Ascending aorta (tissue), 2 donors: ENCODE results near the gene GLT8D2. TPM values are rescaled to one million over a fixed set of nuclear protein-coding genes. Genes with fewer than 3 reads are reported as not detected.

Experiments
- DNase-seq, 2 donors: peaks; one replicate each; pipeline ENCODE4 v3.0.0-alpha.2; 2019; ENCODE audit warnings: low spot score in 2 of 2
- H3K27ac ChIP-seq, 2 donors: fragments of 200-600 bp; sonication (generic); one replicate each; pipeline ENCODE4 v1.5.1; 2016 to 2017; ENCODE audit warnings: mild to moderate bottlenecking in 1 of 2
- H3K27me3 ChIP-seq: fragments of 200-600 bp; sonication (generic); one replicate; pipeline ENCODE4 v1.5.1; 2017
- H3K36me3 ChIP-seq, 2 donors: fragments of 200-600 bp; sonication (generic); one replicate each; pipeline ENCODE4 v1.5.1; 2016
- H3K4me1 ChIP-seq, 2 donors: fragments of 200-600 bp; sonication (generic); one replicate each; pipeline ENCODE4 v1.5.1; 2016 to 2017; ENCODE audit warnings: mild to moderate bottlenecking in 1 of 2
- H3K4me3 ChIP-seq, 2 donors: fragments of 200-600 bp; sonication (generic); one replicate each; pipeline ENCODE4 v1.5.1; 2016 to 2017; ENCODE audit warnings: mild to moderate bottlenecking in 1 of 2
- H3K9me3 ChIP-seq, 2 donors: fragments of 200-600 bp; sonication (generic); one replicate each; pipeline ENCODE4 v1.5.1; 2016
- CTCF ChIP-seq, 3 experiments: fragments of 200-600 bp in 2 of 3; fragments of 450-650 bp in 1 of 3; sonication (generic) in 2 of 3; IDR thresholded peaks; one replicate each; pipeline ENCODE4 v1.5.1; 2016 to 2019; ENCODE audit warnings: antibody characterized with exemption in 3 of 3, mild to moderate bottlenecking in 1 of 3, moderate library complexity in 1 of 3
- intact Hi-C: fragments of 100-400 bp; cut with DNase I; formaldehyde crosslinking; loops from one replicate; pipeline ENCODE4 v1.15.1; 2023
- total RNA-seq: library from RNA; depleted of rRNA; stranded (reverse); fragments of >200 nt; gene quantifications from one replicate; pipeline ENCODE4 v1.1.0, GENCODE V29; 2016

The GLT8D2 gene
- total RNA-seq, 1 donor from 2014 or later = 72.3 TPM

GRCh38 chr12:104011253-104011652, 38.7 kb downstream of the GLT8D2 start:
- DNase-seq = no peak
- no peaks in the 10 kb centered on the region for H3K9me3 ChIP-seq
- intact Hi-C loops = no loop called here
- H3K4me1 ChIP-seq = no peaks in the 10 kb centered on the region
- no peak for TF ChIP-seq CTCF (IDR thresholded peaks at IDR 0.05)
- H3K27me3 ChIP-seq = no peaks in the 10 kb centered on the region
- peak overlapping the region; percentile 21 to 40 for H3K27ac ChIP-seq
- H3K4me3 ChIP-seq = no peak overlapping the region
- peaks cover 15% of the 10 kb centered on the region in 2 donors for H3K36me3 ChIP-seq

GRCh38 chr12:104010606-104011169, 39.3 kb downstream of the GLT8D2 start:
- Histone ChIP-seq H3K27ac (peak overlapping the region; percentile 21 to 40), H3K27me3 (no peaks in the 10 kb centered on the region), H3K4me1 (no peaks in the 10 kb centered on the region), H3K9me3 (no peaks in the 10 kb centered on the region), H3K4me3 (no peak overlapping the region), H3K36me3 (peaks cover 15% of the 10 kb centered on the region in 2 donors)
- intact Hi-C loops = no loop called here
- TF ChIP-seq CTCF (IDR thresholded peaks at IDR 0.05) = no peak
- DNase-seq = no peak

- intact Hi-C loops = no loop called here
- no peak for TF ChIP-seq CTCF (IDR thresholded peaks at IDR 0.05)
- no peaks in the 10 kb centered on the region for H3K9me3 ChIP-seq
- H3K4me3 ChIP-seq = no peak overlapping the region
- H3K27ac ChIP-seq = peak overlapping the region in 1 of 2 donors; percentile 40
- no peaks in the 10 kb centered on the region for H3K4me1 ChIP-seq
- peaks cover 15% of the 10 kb centered on the region in 2 donors for H3K36me3 ChIP-seq
- DNase-seq = no peak
- no peaks in the 10 kb centered on the region for H3K27me3 ChIP-seq
These were observed 39.9 kb downstream of the GLT8D2 start for GRCh38 chr12:104010121-104010520.

GRCh38 chr12:104006929-104007328, 43.1 kb downstream of the GLT8D2 start:
- H3K4me3 ChIP-seq = no peak overlapping the region
- DNase-seq = no peak
- H3K27ac ChIP-seq = no peak overlapping the region
- no peaks in the 10 kb centered on the region for H3K4me1 ChIP-seq
- peaks cover 0 to 6% of the 10 kb centered on the region in 2 donors for H3K36me3 ChIP-seq
- no peak for TF ChIP-seq CTCF (IDR thresholded peaks at IDR 0.05)
- H3K9me3 ChIP-seq = no peaks in the 10 kb centered on the region
- intact Hi-C loops = no loop called here
- no peaks in the 10 kb centered on the region for H3K27me3 ChIP-seq

- Histone ChIP-seq H3K27me3 (no peaks in the 10 kb centered on the region), H3K27ac (no peak overlapping the region), H3K4me3 (no peak overlapping the region), H3K4me1 (no peaks in the 10 kb centered on the region), H3K36me3 (peaks cover 0 to 6% of the 10 kb centered on the region in 2 donors), H3K9me3 (no peaks in the 10 kb centered on the region)
- no peak for TF ChIP-seq CTCF (IDR thresholded peaks at IDR 0.05)
- no peak for DNase-seq
- intact Hi-C loops = no loop called here
These were observed 46.4 kb downstream of the GLT8D2 start for GRCh38 chr12:104003596-104003995.

GRCh38 chr12:104002686-104003085, 47.3 kb downstream of the GLT8D2 start:
- intact Hi-C loops = no loop called here
- no peaks in the 10 kb centered on the region for H3K9me3 ChIP-seq
- no peaks in the 10 kb centered on the region for H3K27me3 ChIP-seq
- no peak for TF ChIP-seq CTCF (IDR thresholded peaks at IDR 0.05)
- no peak overlapping the region for H3K27ac ChIP-seq
- peaks cover 0 to 6% of the 10 kb centered on the region in 2 donors for H3K36me3 ChIP-seq
- H3K4me1 ChIP-seq = no peaks in the 10 kb centered on the region
- DNase-seq = no peak
- H3K4me3 ChIP-seq = no peak overlapping the region
